ENCODE data around the gene MSRB2. TPM values are rescaled to one million over a fixed set of nuclear protein-coding genes. Genes with fewer than 3 reads are reported as not detected.
"Not testable (repeated sequence)": the region's sequence is repeated elsewhere in the genome, so short reads cannot be mapped to it uniquely, and the experiment has no call there.

The MSRB2 gene
- total and polyA plus RNA-seq, 5 donors, result 112 to 137 (median 117) TPM

DNA sequence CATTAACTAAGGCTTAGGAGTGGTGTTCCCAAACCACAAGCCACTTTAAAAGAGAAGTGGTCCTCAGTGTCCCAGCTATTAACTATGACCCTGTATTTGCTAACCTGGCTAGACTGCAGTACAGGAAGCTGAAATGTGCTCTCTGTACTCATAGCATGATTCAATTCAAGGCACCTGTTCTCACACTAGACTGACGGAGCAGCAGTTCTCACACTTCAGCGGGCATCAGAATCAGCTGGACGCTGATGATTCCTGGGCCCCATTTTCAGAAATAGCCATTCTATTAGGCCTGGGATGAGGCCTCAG lies 24.5 kb upstream of the MSRB2 start:
- DNase-seq, result no peak
- WGBS, result 89% methylated on average over 3 of the region's 3 CpGs

DNA sequence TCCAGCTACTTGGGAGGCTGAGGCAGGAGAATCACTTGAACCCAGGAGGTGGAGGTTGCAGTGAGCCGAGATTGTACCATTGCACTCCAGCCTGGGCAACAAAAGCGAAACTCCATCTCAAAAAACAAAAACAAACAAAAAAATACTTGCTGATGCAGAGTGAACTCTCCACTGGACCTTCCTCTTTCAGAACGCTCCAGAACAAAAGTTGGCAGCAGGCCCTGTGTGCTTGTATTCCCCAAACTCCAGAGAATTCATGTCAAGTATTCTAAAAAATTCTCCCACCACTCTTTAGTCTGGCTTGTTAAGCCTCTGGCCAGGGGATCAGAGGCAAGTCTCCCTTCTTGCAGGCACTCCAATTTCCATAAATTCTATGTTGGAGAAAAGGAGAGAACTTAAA lies 22.8 kb upstream of the MSRB2 start:
- not testable (repeated sequence) for H3K4me3 ChIP-seq (ENCODE audit: low read length); H3K4me1 ChIP-seq (ENCODE audit: control insufficient read depth, insufficient read depth, low read length); ATAC-seq; H3K9me3 ChIP-seq (ENCODE audit: control insufficient read depth, low read length); H3K27ac ChIP-seq (ENCODE audit: low read length); H3K27me3 ChIP-seq (ENCODE audit: control insufficient read depth, insufficient read depth)
- intact Hi-C loops (cut with DNase I), result loop anchor here in 1 of 4 donors (5.0 to 10.0 kb wide), 2 partner anchors 1070 to 1578 kb away; partner anchors contain the start of gene DNAJC1
- 47% methylated on average over 3 of the region's 3 CpGs for WGBS
- DNase-seq, result peak; percentile 48 to 80 (median 71)

More for the DNA sequence above, 24.5 kb upstream of the MSRB2 start:
- Histone ChIP-seq H3K27ac (ENCODE audit: low read length) (no peak overlapping the region), H3K9me3 (ENCODE audit: control insufficient read depth, low read length) (no peaks in the 10 kb centered on the region), H3K27me3 (ENCODE audit: control insufficient read depth, insufficient read depth) (no peaks in the 10 kb centered on the region), H3K4me1 (ENCODE audit: control insufficient read depth, insufficient read depth, low read length) (no peaks in the 10 kb centered on the region), H3K4me3 (ENCODE audit: low read length) (no peak overlapping the region)
- intact Hi-C loops (cut with DNase I), result loop anchor here in 1 of 4 donors (5.0 to 10.0 kb wide), 2 partner anchors 1069 to 1576 kb away; partner anchors contain the start of gene DNAJC1
- ATAC-seq, result no peak

DNA sequence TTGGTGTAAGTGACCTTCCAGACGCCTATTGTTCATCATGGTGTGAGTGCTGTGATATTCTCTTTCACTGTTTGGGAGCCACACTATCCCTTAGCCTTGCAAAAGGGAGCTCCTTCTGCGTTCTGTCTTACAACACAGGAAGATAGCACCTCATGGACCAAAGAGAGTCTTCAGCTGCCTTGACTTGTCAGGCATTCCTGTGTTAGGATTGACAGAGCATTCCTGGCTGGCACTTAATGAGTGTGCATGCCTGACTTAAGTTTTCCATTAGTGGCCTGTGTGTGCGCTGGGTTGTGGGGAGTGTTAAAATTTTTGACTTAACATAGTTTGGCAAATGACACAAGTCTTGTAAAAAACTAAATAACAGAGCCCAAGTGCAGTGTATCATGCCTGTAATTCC lies 21.9 kb upstream of the MSRB2 start:
- DNase-seq (no peak), ATAC-seq (no peak)
- no peaks in the 10 kb centered on the region for H3K4me1 ChIP-seq (ENCODE audit: control insufficient read depth, insufficient read depth, low read length)
- 77% methylated on average over 3 of the region's 3 CpGs for WGBS
- no peak overlapping the region for H3K4me3 ChIP-seq (ENCODE audit: low read length)
- H3K27me3 ChIP-seq (ENCODE audit: control insufficient read depth, insufficient read depth), result peaks cover 2% of the 10 kb centered on the region
- intact Hi-C loops (cut with DNase I), result loop anchor here in 1 of 4 donors (5.0 to 10.0 kb wide), 2 partner anchors 1071 to 1579 kb away; partner anchors contain the start of gene DNAJC1
- H3K9me3 ChIP-seq (ENCODE audit: control insufficient read depth, low read length), result no peaks in the 10 kb centered on the region
- no peak overlapping the region for H3K27ac ChIP-seq (ENCODE audit: low read length)

- Histone ChIP-seq H3K4me1 (ENCODE audit: control insufficient read depth, insufficient read depth, low read length) (no peaks in the 10 kb centered on the region), H3K9me3 (ENCODE audit: control insufficient read depth, low read length) (no peaks in the 10 kb centered on the region), H3K27me3 (ENCODE audit: control insufficient read depth, insufficient read depth) (peaks cover 2% of the 10 kb centered on the region), H3K4me3 (ENCODE audit: low read length) (no peak overlapping the region), H3K27ac (ENCODE audit: low read length) (no peak overlapping the region)
- intact Hi-C loops (cut with DNase I), result loop anchor here in 1 of 4 donors (10.0 kb wide), 1 partner anchor 1581 kb away; no protein-coding TSS in a partner anchor
- WGBS, result 82% methylated on average over 3 of the region's 3 CpGs
- no peak for ATAC-seq
- DNase-seq, result no peak
Measured at GRCh38 chr10:23075672-23076071, 19.7 kb upstream of the MSRB2 start.

DNA sequence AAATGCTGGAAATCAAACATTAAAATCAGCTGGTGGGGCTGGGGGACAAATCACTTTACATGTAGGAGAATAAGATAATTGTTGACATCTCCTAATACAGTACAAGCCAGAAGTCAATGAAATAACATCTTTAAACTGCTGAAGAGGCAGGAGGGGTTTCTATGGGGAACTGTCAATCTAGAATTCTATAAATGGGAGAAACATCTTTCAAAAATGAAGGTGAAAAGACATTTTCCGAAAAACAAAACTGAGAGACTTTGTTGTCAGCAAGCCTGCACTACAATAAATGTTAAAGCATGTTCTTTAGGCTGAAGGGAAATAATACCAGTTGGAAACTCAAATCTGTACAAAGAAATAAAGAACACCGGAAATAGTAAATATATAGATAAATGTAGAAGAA lies 17.3 kb upstream of the MSRB2 start:
- Histone ChIP-seq H3K27ac (ENCODE audit: low read length) (no peak overlapping the region), H3K4me1 (ENCODE audit: control insufficient read depth, insufficient read depth, low read length) (no peaks in the 10 kb centered on the region), H3K4me3 (ENCODE audit: low read length) (no peak overlapping the region), H3K9me3 (ENCODE audit: control insufficient read depth, low read length) (no peaks in the 10 kb centered on the region), H3K27me3 (ENCODE audit: control insufficient read depth, insufficient read depth) (peaks cover 2% of the 10 kb centered on the region)
- no peak for ATAC-seq
- no peak for DNase-seq
- WGBS, result 94% methylated on average over 2 of the region's 2 CpGs
- intact Hi-C loops (cut with DNase I), result loop anchor here in 1 of 4 donors (10.0 kb wide), 1 partner anchor 1583 kb away; no protein-coding TSS in a partner anchor

DNA sequence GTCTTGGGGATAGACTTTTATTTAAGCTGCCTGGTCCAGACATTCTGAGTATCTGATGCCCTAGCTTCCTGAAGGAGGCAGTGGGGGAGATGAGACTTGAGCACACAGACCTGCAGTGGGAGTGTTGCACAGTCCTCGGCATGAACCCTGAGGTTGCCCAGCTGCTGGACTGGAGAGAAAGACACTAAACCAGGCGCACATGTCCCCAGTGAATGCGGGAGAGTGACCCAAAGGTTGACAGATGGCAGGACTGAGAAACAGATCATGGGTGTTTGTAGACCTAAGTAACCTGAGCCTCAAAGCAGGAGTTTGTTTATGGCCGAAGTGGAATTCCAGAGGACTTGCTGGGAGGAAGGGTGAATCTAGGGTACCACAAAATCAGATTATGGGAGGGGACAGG lies 15.7 kb upstream of the MSRB2 start:
- Histone ChIP-seq H3K27ac (ENCODE audit: low read length) (no peak overlapping the region), H3K27me3 (ENCODE audit: control insufficient read depth, insufficient read depth) (peaks cover 2% of the 10 kb centered on the region), H3K4me3 (ENCODE audit: low read length) (no peak overlapping the region), H3K9me3 (ENCODE audit: control insufficient read depth, low read length) (no peaks in the 10 kb centered on the region), H3K4me1 (ENCODE audit: control insufficient read depth, insufficient read depth, low read length) (no peaks in the 10 kb centered on the region)
- ATAC-seq, result no peak
- WGBS, result 46% methylated on average over 4 of the region's 4 CpGs
- intact Hi-C loops (cut with DNase I), result loop anchor here in 1 of 4 donors (10.0 kb wide), 1 partner anchor 1585 kb away; no protein-coding TSS in a partner anchor
- DNase-seq, result no peak

- peaks cover 2% of the 10 kb centered on the region for H3K27me3 ChIP-seq (ENCODE audit: control insufficient read depth, insufficient read depth)
- ATAC-seq (no peak), DNase-seq (no peak)
- H3K4me3 ChIP-seq (ENCODE audit: low read length), result no peak overlapping the region
- intact Hi-C loops (cut with DNase I), result no loop called here
- H3K9me3 ChIP-seq (ENCODE audit: control insufficient read depth, low read length), result no peaks in the 10 kb centered on the region
- H3K27ac ChIP-seq (ENCODE audit: low read length), result no peak overlapping the region
- 81% methylated on average over 7 of the region's 7 CpGs for WGBS
- H3K4me1 ChIP-seq (ENCODE audit: control insufficient read depth, insufficient read depth, low read length), result no peaks in the 10 kb centered on the region
Measured at GRCh38 chr10:23080262-23080661, 15.1 kb upstream of the MSRB2 start.

DNA sequence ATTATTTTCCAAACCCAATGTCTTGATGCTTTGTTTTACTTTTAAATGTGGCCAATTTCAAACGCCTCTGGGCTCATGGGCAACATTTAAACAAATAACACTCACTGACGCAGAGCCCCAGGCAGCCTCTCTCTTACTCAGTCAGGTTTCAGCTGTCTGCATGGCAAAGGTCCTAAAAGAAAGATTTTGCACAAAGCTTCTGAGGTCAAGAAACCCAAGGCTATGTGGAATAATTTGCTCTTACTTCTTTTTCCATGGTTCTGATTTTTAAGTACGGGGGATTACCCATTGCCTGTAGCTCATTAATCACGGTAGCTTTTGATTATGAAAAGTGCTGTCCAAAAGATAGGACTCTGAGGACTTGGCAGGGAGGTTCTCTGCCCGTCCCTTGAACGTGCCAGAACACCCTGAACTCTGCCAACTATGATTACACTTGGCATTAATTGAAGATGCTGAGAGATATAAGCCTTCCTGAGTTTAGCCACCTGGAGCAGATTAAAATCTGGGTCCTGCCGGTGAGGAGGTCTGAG lies 14.1 kb upstream of the MSRB2 start:
- WGBS, result 19% methylated on average over 7 of the region's 7 CpGs
- DNase-seq (no peak), ATAC-seq (peak; percentile 70 to 76)
- Histone ChIP-seq H3K9me3 (ENCODE audit: control insufficient read depth, low read length) (no peaks in the 10 kb centered on the region), H3K4me1 (ENCODE audit: control insufficient read depth, insufficient read depth, low read length) (no peaks in the 10 kb centered on the region), H3K4me3 (ENCODE audit: low read length) (peak overlapping the region; percentile 6), H3K27ac (ENCODE audit: low read length) (no peak overlapping the region), H3K27me3 (ENCODE audit: control insufficient read depth, insufficient read depth) (peaks cover 2% of the 10 kb centered on the region)
- intact Hi-C loops (cut with DNase I), result no loop called here

GRCh38 chr10:23081891-23082290 lies 13.5 kb upstream of the MSRB2 start:
- DNase-seq (no peak), ATAC-seq (no peak)
- Histone ChIP-seq H3K4me3 (ENCODE audit: low read length) (no peak overlapping the region), H3K9me3 (ENCODE audit: control insufficient read depth, low read length) (no peaks in the 10 kb centered on the region), H3K27ac (ENCODE audit: low read length) (no peak overlapping the region), H3K27me3 (ENCODE audit: control insufficient read depth, insufficient read depth) (peaks cover 2% of the 10 kb centered on the region), H3K4me1 (ENCODE audit: control insufficient read depth, insufficient read depth, low read length) (no peaks in the 10 kb centered on the region)
- 82% methylated on average over 4 of the region's 4 CpGs for whole genome bisulfite sequencing
- intact Hi-C loops (cut with DNase I), result no loop called here

GRCh38 chr10:23088609-23089008 lies 6.8 kb upstream of the MSRB2 start:
- ATAC-seq, result no peak
- Histone ChIP-seq H3K4me1 (ENCODE audit: control insufficient read depth, insufficient read depth, low read length) (no peaks in the 10 kb centered on the region), H3K27me3 (ENCODE audit: control insufficient read depth, insufficient read depth) (no peaks in the 10 kb centered on the region), H3K27ac (ENCODE audit: low read length) (no peak overlapping the region), H3K9me3 (ENCODE audit: control insufficient read depth, low read length) (no peaks in the 10 kb centered on the region), H3K4me3 (ENCODE audit: low read length) (no peak overlapping the region)
- no peak for DNase-seq
- intact Hi-C loops (cut with DNase I), result no loop called here

- no peaks in the 10 kb centered on the region for H3K9me3 ChIP-seq (ENCODE audit: control insufficient read depth, low read length)
- peak overlapping the region; percentile 99 for H3K4me3 ChIP-seq (ENCODE audit: low read length)
- no peaks in the 10 kb centered on the region for H3K27me3 ChIP-seq (ENCODE audit: control insufficient read depth, insufficient read depth)
- DNase-seq (no peak), ATAC-seq (no peak)
- peaks cover 4% of the 10 kb centered on the region for H3K4me1 ChIP-seq (ENCODE audit: control insufficient read depth, insufficient read depth, low read length)
- WGBS, result 27% methylated on average over 8 of the region's 8 CpGs
- peak overlapping the region; percentile 63 for H3K27ac ChIP-seq (ENCODE audit: low read length)
- intact Hi-C loops (cut with DNase I), result no loop called here
Measured at GRCh38 chr10:23094786-23095403, 484 bp upstream of the MSRB2 start.

All from right cardiac atrium (tissue), 5 donors.